ENCODE results near the gene SQSTM1. TPM values are rescaled to one million over a fixed set of nuclear protein-coding genes. Genes with fewer than 3 reads are reported as not detected.
A peak's percentile ranks its signal among the peaks of the same experiment; 100 is the strongest.

Gene SQSTM1
- total RNA-seq, 1 experiment from 2014 or later, result 985 TPM

Small RNAs within 50 kb of the gene (microRNA-seq; reads per million reads assigned to microRNA genes)
- 20.7 reads per million, percentile 38 among the genes with 10 or more reads in this experiment for gene MIR1229 (ENCODE audit: unreplicated experiment)

Other genes with a start within 250 kb of the SQSTM1 start
- 587 TPM for gene HNRNPH1, start 197.2 kb upstream of the SQSTM1 start, total RNA-seq (2021; ENCODE audit: unreplicated experiment)
- 0.39 TPM for gene CBY3, start 139.9 kb upstream of the SQSTM1 start, total RNA-seq (2021; ENCODE audit: unreplicated experiment)
- gene CANX, start 121.9 kb upstream of the SQSTM1 start, total RNA-seq (2021; ENCODE audit: unreplicated experiment), result 707 TPM
- 31.3 TPM for gene MAML1, start 88.1 kb upstream of the SQSTM1 start, total RNA-seq (2021; ENCODE audit: unreplicated experiment)
- gene LTC4S, start 26.9 kb upstream of the SQSTM1 start, total RNA-seq (2021; ENCODE audit: unreplicated experiment), result 0.69 TPM
- 406 TPM for gene MGAT4B, start 14.0 kb upstream of the SQSTM1 start, total RNA-seq (2021; ENCODE audit: unreplicated experiment)
- 33.0 TPM for gene MRNIP, start 37.9 kb downstream of the SQSTM1 start, total RNA-seq (2021; ENCODE audit: unreplicated experiment)
- 131 TPM for gene TBC1D9B, start 87.0 kb downstream of the SQSTM1 start, total RNA-seq (2021; ENCODE audit: unreplicated experiment)

Data from Panc1 (cell line).